HepG2 (cell line): Measurements from ENCODE around the gene UTP3. TPM values are rescaled to one million over a fixed set of nuclear protein-coding genes. Genes with fewer than 3 reads are reported as not detected.
"Not testable (repeated sequence)": the region's sequence is repeated elsewhere in the genome, so short reads cannot be mapped to it uniquely, and the experiment has no call there.

Experiments
- ATAC-seq: fragments of 200-7000 bp; cut with Tn5 transposase; 3 replicates; pipeline ENCODE4 v1.9.1; 2020; ENCODE audit warnings: mild to moderate bottlenecking, moderate library complexity
- BruUV-seq: library from RNA; stranded (reverse); fragments of 400-500 nt; replicated peaks from 2 replicates; lab custom pipeline; 2021; lab: Mats Ljungman, UMichigan
- CTCF ChIA-PET: fragments of 300-600 bp; formaldehyde crosslinking; extraction: SDS; loops from one replicate; lab custom pipeline; 2021; ENCODE audit warnings: low total read pairs, inconsistent platforms, low intra/inter-chr PET ratio; lab: Yijun Ruan, JAX
- POLR2A ChIA-PET: fragments of 350-600 bp; sonication (Branson Sonifier 250); formaldehyde crosslinking; loops from one replicate; lab custom pipeline; 2020; ENCODE audit warnings: antibody characterized with exemption, inconsistent platforms; lab: Yijun Ruan, JAX
- DNase-seq: peaks from one replicate; pipeline ENCODE4 v3.0.0-alpha.2; 2015; ENCODE audit warnings: low spot score
- FAIRE-seq: peaks from 3 replicates; lab custom pipeline; 2011; peaks lifted over from hg19 to GRCh38; lab: Jason Lieb, UNC
- H2AFZ ChIP-seq: one replicate; pipeline ENCODE4 v1.6.1; 2011; ENCODE audit warnings: low read length, inconsistent platforms
- H3K27ac ChIP-seq: fragments of 300-600 bp; 3 replicates; pipeline ENCODE4 v1.8.0; 2011; ENCODE audit warnings: mixed run types, mild to moderate bottlenecking, mixed read lengths, low read length, inconsistent platforms; ENCODE audit not compliant: insufficient read depth; ENCODE audit errors: extremely low read length
- H3K27me3 ChIP-seq, 2 experiments: fragments of 200-600 bp in 1 of 2; 2 replicates in 1 of 2; 3 replicates in 1 of 2; pipeline versions ENCODE4 v1.6.0 to v1.8.0; 2011; ENCODE audit warnings: low read length in 2 of 2, mild to moderate bottlenecking in 2 of 2, moderate library complexity in 2 of 2, inconsistent platforms in 1 of 2; ENCODE audit not compliant: insufficient read depth in 2 of 2, control insufficient read depth in 1 of 2
- H3K36me3 ChIP-seq, 2 experiments: fragments of 200-600 bp in 1 of 2; replicated peaks in 1 of 2; 2 replicates in 1 of 2; 3 replicates in 1 of 2; pipeline versions ENCODE4 v1.5.1 to v1.8.0; 2011; ENCODE audit warnings: low read length in 2 of 2, inconsistent platforms in 1 of 2; ENCODE audit not compliant: insufficient read depth in 2 of 2, control insufficient read depth in 1 of 2
- H3K4me1 ChIP-seq: 2 replicates; pipeline ENCODE4 v1.5.1; 2012; ENCODE audit warnings: low read length, inconsistent platforms; ENCODE audit not compliant: insufficient read depth
- H3K4me2 ChIP-seq: 2 replicates; pipeline ENCODE4 v1.6.0; 2011; ENCODE audit warnings: low read depth, low read length, inconsistent platforms
- H3K4me3 ChIP-seq, 3 experiments: fragments of 200-600 bp in 1 of 3; sonication (generic), shearing (Covaris generic) in 1 of 3; replicated peaks in 1 of 3; 2 replicates each; pipeline ENCODE4 v1.5.1; 2011 to 2016; ENCODE audit warnings: low read length in 3 of 3, inconsistent platforms in 2 of 3, low read depth in 2 of 3, mild to moderate bottlenecking in 2 of 3, control low read depth in 1 of 3, mixed read lengths in 1 of 3; ENCODE audit not compliant: insufficient read depth in 1 of 3
- H3K79me2 ChIP-seq: one replicate; pipeline ENCODE4 v1.6.1; 2011; ENCODE audit warnings: low read length, inconsistent platforms; ENCODE audit not compliant: insufficient read depth
- H3K9ac ChIP-seq: 2 replicates; pipeline ENCODE4 v1.6.0; 2011; ENCODE audit warnings: mild to moderate bottlenecking, low read depth, low read length, inconsistent platforms; ENCODE audit not compliant: insufficient read depth
- H3K9me3 ChIP-seq: 2 replicates; pipeline ENCODE4 v1.5.1; 2012; ENCODE audit warnings: mild to moderate bottlenecking, low read length
- H4K20me1 ChIP-seq: 2 replicates; pipeline ENCODE4 v1.6.0; 2011; ENCODE audit warnings: inconsistent platforms, mild to moderate bottlenecking, low read length, moderate library complexity; ENCODE audit not compliant: insufficient read depth
- ARID3A ChIP-seq: IDR thresholded peaks from 2 replicates; pipeline ENCODE4 v1.6.1; 2012; ENCODE audit warnings: low read depth, low read length, improper control_type of control experiment
- ATAD3A ChIP-seq: sonication (generic); formaldehyde crosslinking; IDR thresholded peaks from 2 replicates; pipeline ENCODE4 v1.4.0; 2020; ENCODE audit warnings: missing genetic modification reagents
- CEBPB ChIP-seq: IDR thresholded peaks from 2 replicates; pipeline ENCODE4 v1.6.1; 2011; ENCODE audit warnings: low read depth, low read length, improper control_type of control experiment, borderline replicate concordance
- CEBPG ChIP-seq: IDR thresholded peaks from 2 replicates; pipeline ENCODE4 v1.6.1; 2016
- KDM5A ChIP-seq: fragments of 200-600 bp; sonication (generic); IDR thresholded peaks from 2 replicates; pipeline ENCODE4 v1.7.0; 2018; ENCODE audit warnings: antibody characterized with exemption, mild to moderate bottlenecking, low read length, borderline replicate concordance
- MBD4 ChIP-seq: IDR thresholded peaks from 2 replicates; pipeline ENCODE4 v1.6.1; 2012; ENCODE audit warnings: low read length, inconsistent platforms, borderline replicate concordance
- PAXIP1 ChIP-seq: sonication (generic); formaldehyde crosslinking; conservative IDR thresholded peaks from 2 replicates; pipeline ENCODE4 v1.4.0; 2020; ENCODE audit warnings: mild to moderate bottlenecking, missing genetic modification reagents, moderate library complexity
- PHF21A ChIP-seq: sonication (generic); formaldehyde crosslinking; IDR thresholded peaks from 2 replicates; pipeline ENCODE4 v1.5.0; 2020; ENCODE audit warnings: mild to moderate bottlenecking, missing genetic modification reagents
- SMYD3 ChIP-seq: sonication (generic); formaldehyde crosslinking; IDR thresholded peaks from 2 replicates; pipeline ENCODE4 v1.8.1; 2023; ENCODE audit warnings: mild to moderate bottlenecking, missing genetic modification reagents
- THYN1 ChIP-seq: sonication (generic); formaldehyde crosslinking; IDR thresholded peaks from 2 replicates; pipeline ENCODE4 v1.8.1; 2023; ENCODE audit warnings: low read depth, mild to moderate bottlenecking, moderate library complexity, missing genetic modification reagents, borderline replicate concordance
- ZNF331 ChIP-seq: sonication (generic); formaldehyde crosslinking; IDR thresholded peaks from 2 replicates; pipeline ENCODE4 v1.4.0; 2020; ENCODE audit warnings: missing genetic modification reagents
- WGBS: methylation state at CpG from one replicate; pipeline ENCODE4 v1.1.6; 2017; ENCODE audit warnings: low lambda C conversion rate; 5-methylcytosine and 5-hydroxymethylcytosine counted together
- in situ Hi-C: cut with HindIII; loops from 2 replicates; pipeline ENCODE4 v1.10.0; 2017; ENCODE audit warnings: low pct_unique_long_range_greater_than_20kb; ENCODE audit not compliant: extremely low pct_ligation_motif_present
- intact Hi-C: fragments of 100-400 bp; cut with micrococcal nuclease; formaldehyde crosslinking; loops from one replicate; pipeline ENCODE4 v1.10.0; 2022; ENCODE audit not compliant: unreplicated experiment
- polyA plus RNA-seq, 8 experiments: library from polyadenylated mRNA; depleted of rRNA in 3 of 8; stranded (reverse) in 7 of 8; unstranded in 1 of 8; fragments of >200 nt; fragmentation: Illumina TruSeq in 4 of 8; extraction: Trizol in 4 of 8; gene quantifications; 2 replicates each; pipeline versions ENCODE4 v1.2.1 to v1.2.3, GENCODE V29; 2011 to 2016; ENCODE audit warnings: low read depth in 4 of 8, missing spikeins in 1 of 8, mixed read lengths in 1 of 8; ENCODE audit not compliant: insufficient read depth in 1 of 8
- total RNA-seq, 5 experiments: library from RNA; depleted of rRNA; stranded (reverse); fragments of >200 nt; fragmentation: Illumina TruSeq; extraction: Trizol; gene quantifications; 2 replicates each; pipeline ENCODE4 v1.2.3, GENCODE V29; 2016; ENCODE audit warnings: low read depth in 1 of 5

Gene UTP3
- total and polyA plus RNA-seq, 2 of the 13 experiments (the other 11 are each of a cell fraction or from before 2014, with no cell fraction given): 6.9 to 19.5 TPM

- H3K4me3 ChIP-seq, H3K9ac ChIP-seq, CTCF ChIA-PET, FAIRE-seq, H3K9me3 ChIP-seq, H4K20me1 ChIP-seq, H3K27me3 ChIP-seq, H3K36me3 ChIP-seq, ATAC-seq, H3K4me2 ChIP-seq, BruUV-seq, in situ Hi-C loops, H2AFZ ChIP-seq, DNase-seq, H3K27ac ChIP-seq: not testable (repeated sequence)
- intact Hi-C loops: loop anchor here (10.0 kb wide), 1 partner anchor 292 kb away; the partner anchor contains the start of gene DCK
- POLR2A ChIA-PET: interaction anchor here (6.4 kb wide), 1 partner anchor 13 kb away, joined by 75 read pairs; the partner anchor contains the start of gene UTP3
- Histone ChIP-seq H3K4me1 (peaks cover 25% of the 10 kb centered on the region), H3K79me2 (peaks cover 18% of the 10 kb centered on the region)
- 84% methylated on average over 2 of the region's 2 CpGs for WGBS
Measured at GRCh38 chr4:70702592-70702991, 14.3 kb downstream of the UTP3 start.

- ATAC-seq (no peak), DNase-seq (no peak), FAIRE-seq (no peak)
- no peaks in the 10 kb centered on the region for H3K9me3 ChIP-seq
- H2AFZ ChIP-seq: peak overlapping the region; percentile 85
- WGBS: 4% methylated on average over 11 of the region's 11 CpGs
- in situ Hi-C loops (no loop called here), intact Hi-C loops (loop anchor here (1.0 to 10.0 kb wide), 3 partner anchors 15 to 291 kb away; partner anchors contain the start of genes DCK and UTP3)
- H4K20me1 ChIP-seq: no peaks in the 10 kb centered on the region
- H3K9ac ChIP-seq: peak overlapping the region; percentile 84
- H3K79me2 ChIP-seq: peaks cover 23% of the 10 kb centered on the region
- H3K36me3 ChIP-seq: no peaks in the 10 kb centered on the region
- no TSS peak for BruUV-seq
- ChIA-PET CTCF (interaction anchor here (0.7 to 1.0 kb wide), 2 partner anchors 16 to 52 kb away, joined by 3 read pairs; no protein-coding TSS in a partner anchor), POLR2A (interaction anchor here (0.9 to 6.4 kb wide), 3 partner anchors 9 to 14 kb away, joined by 3 to 75 read pairs (median 8); partner anchors contain the start of gene UTP3)
- peak overlapping the region; percentile 87 for H3K4me2 ChIP-seq
- peaks cover 33% of the 10 kb centered on the region for H3K4me1 ChIP-seq
- H3K27ac ChIP-seq: peak overlapping the region; percentile 91
- no peaks in the 10 kb centered on the region; a peak in 1 of 5 replicates for H3K27me3 ChIP-seq
- H3K4me3 ChIP-seq: peak overlapping the region; percentile 72 to 88 (median 80)
- TF ChIP-seq PAXIP1 (CRISPR knock-in tag) (no peak), CEBPB (peak; percentile 65; the same call in 1 of the 2 replicates), MBD4 (peak; percentile 39; the same call in 1 of the 2 replicates), ATAD3A (CRISPR knock-in tag) (no peak), PHF21A (CRISPR knock-in tag) (peak; percentile 20; the same call in 1 of the 2 replicates), ARID3A (peak; percentile 43; the same call in 1 of the 2 replicates), SMYD3 (CRISPR knock-in tag) (0 out of 2 replicates have a peak, but pooled peaks have one; percentile 44), KDM5A (no peak), ZNF331 (CRISPR knock-in tag) (0 out of 2 replicates have a peak, but pooled peaks have one; percentile 12), CEBPG (CRISPR knock-in tag) (peak; percentile 72), THYN1 (CRISPR knock-in tag) (0 out of 2 replicates have a peak, but pooled peaks have one; percentile 64)
Measured at GRCh38 chr4:70703619-70704214, 15.4 kb downstream of the UTP3 start.
